Osteocyte (in vitro differentiated cells): ENCODE data around the gene PDGFB. TPM values are rescaled to one million over a fixed set of nuclear protein-coding genes. Genes with fewer than 3 reads are reported as not detected.

ENCODE experiments used
- DNase-seq: peaks from one replicate; pipeline ENCODE4 v3.0.0; 2021; ENCODE audit warnings: mixed read lengths; ENCODE audit not compliant: unreplicated experiment; ENCODE audit errors: extremely low spot score
- H3K27ac Mint-ChIP-seq: one replicate; pipeline ENCODE4 v1.8.0; 2021; ENCODE audit warnings: mild to moderate bottlenecking, mixed read lengths; ENCODE audit not compliant: unreplicated experiment
- H3K27me3 Mint-ChIP-seq: one replicate; pipeline ENCODE4 v1.8.0; 2021; ENCODE audit warnings: mixed read lengths; ENCODE audit not compliant: unreplicated experiment
- H3K36me3 Mint-ChIP-seq: one replicate; pipeline ENCODE4 v1.8.0; 2021; ENCODE audit warnings: mixed read lengths; ENCODE audit not compliant: unreplicated experiment
- H3K4me1 Mint-ChIP-seq: one replicate; pipeline ENCODE4 v1.8.0; 2021; ENCODE audit warnings: mixed read lengths; ENCODE audit not compliant: unreplicated experiment
- H3K4me3 Mint-ChIP-seq: one replicate; pipeline ENCODE4 v1.8.0; 2021; ENCODE audit warnings: mild to moderate bottlenecking, moderate library complexity, mixed read lengths; ENCODE audit not compliant: unreplicated experiment
- H3K9me3 Mint-ChIP-seq: one replicate; pipeline ENCODE4 v1.8.0; 2021; ENCODE audit warnings: mixed read lengths; ENCODE audit not compliant: unreplicated experiment
- CTCF ChIP-seq: fragments of 200-600 bp; sonication (generic); IDR thresholded peaks from 2 replicates; pipeline ENCODE4 v1.5.0; 2021; ENCODE audit warnings: antibody characterized with exemption, mild to moderate bottlenecking, moderate library complexity
- total RNA-seq: library from RNA; stranded (reverse); gene quantifications from 2 replicates; pipeline ENCODE4 v1.2.1, GENCODE V29; 2021

Gene PDGFB
- total RNA-seq, 1 donor from 2014 or later = 16.8 TPM

- TF ChIP-seq CTCF = no peak
- no peak for DNase-seq
- peaks cover 3% of the 10 kb centered on the region for H3K9me3 Mint-ChIP-seq
- no peaks in the 10 kb centered on the region for H3K27me3 Mint-ChIP-seq
- H3K4me3 Mint-ChIP-seq = no peak overlapping the region
- H3K4me1 Mint-ChIP-seq = no peaks in the 10 kb centered on the region
- H3K36me3 Mint-ChIP-seq = peaks cover 2% of the 10 kb centered on the region
- H3K27ac Mint-ChIP-seq = peak overlapping the region; percentile 27
Observed at GRCh38 chr22:39275814-39276439, 31.1 kb upstream of the PDGFB start.

- Mint-ChIP-seq H3K36me3 (peaks cover 2% of the 10 kb centered on the region), H3K4me3 (no peak overlapping the region), H3K4me1 (no peaks in the 10 kb centered on the region), H3K9me3 (peaks cover 3% of the 10 kb centered on the region), H3K27ac (no peak overlapping the region), H3K27me3 (no peaks in the 10 kb centered on the region)
- no peak for DNase-seq
- TF ChIP-seq CTCF = no peak
Observed at GRCh38 chr22:39273950-39274887, 29.4 kb upstream of the PDGFB start.

GRCh38 chr22:39270792-39271191, 26.0 kb upstream of the PDGFB start:
- H3K27ac Mint-ChIP-seq = no peak overlapping the region
- peaks cover 2% of the 10 kb centered on the region for H3K36me3 Mint-ChIP-seq
- TF ChIP-seq CTCF = no peak
- no peaks in the 10 kb centered on the region for H3K9me3 Mint-ChIP-seq
- no peak for DNase-seq
- no peaks in the 10 kb centered on the region for H3K4me1 Mint-ChIP-seq
- no peak overlapping the region for H3K4me3 Mint-ChIP-seq
- H3K27me3 Mint-ChIP-seq = no peaks in the 10 kb centered on the region

GRCh38 chr22:39270280-39270679, 25.5 kb upstream of the PDGFB start:
- Mint-ChIP-seq H3K36me3 (peaks cover 2% of the 10 kb centered on the region), H3K9me3 (no peaks in the 10 kb centered on the region), H3K4me1 (no peaks in the 10 kb centered on the region), H3K27ac (no peak overlapping the region), H3K27me3 (no peaks in the 10 kb centered on the region), H3K4me3 (no peak overlapping the region)
- no peak for DNase-seq
- no peak for TF ChIP-seq CTCF
